GM12878 (cell line): Measurements from ENCODE around the gene RAB32. TPM values are rescaled to one million over a fixed set of nuclear protein-coding genes. Genes with fewer than 3 reads are reported as not detected.

Source experiments
- ATAC-seq: fragments of 200-7000 bp; cut with Tn5 transposase; 3 replicates; pipeline ENCODE4 v1.9.1; 2020; ENCODE audit warnings: mild to moderate bottlenecking, moderate library complexity
- BruUV-seq: library from RNA; stranded (reverse); fragments of 400-500 nt; replicated peaks from 2 replicates; lab custom pipeline; 2021; lab: Mats Ljungman, UMichigan
- CTCF ChIA-PET: fragments of 300-600 bp; sonication (Branson Sonifier 250); formaldehyde crosslinking; extraction: SDS; loops from one replicate; lab custom pipeline; 2021; ENCODE audit warnings: inconsistent platforms; lab: Yijun Ruan, JAX
- POLR2A ChIA-PET: fragments of 350-600 bp; formaldehyde crosslinking; extraction: SDS; loops from one replicate; lab custom pipeline; 2021; ENCODE audit warnings: inconsistent platforms; lab: Charles Lee
- RAD21 ChIA-PET: fragments of 300-600 bp; sonication (Branson Sonifier 250); formaldehyde crosslinking; loops from one replicate; lab custom pipeline; 2023; ENCODE audit warnings: antibody characterized with exemption; ENCODE audit not compliant: unreplicated experiment; lab: Charles Lee
- SMC1A ChIA-PET: fragments of 300-600 bp; sonication (Branson Sonifier 250); formaldehyde crosslinking; loops from one replicate; lab custom pipeline; 2023; ENCODE audit not compliant: unreplicated experiment, uncharacterized antibody; lab: Charles Lee
- DNase-seq: peaks from one replicate; pipeline ENCODE4 v3.0.0-alpha.2; 2011; ENCODE audit warnings: low read depth, low spot score
- FAIRE-seq: peaks from 3 replicates; lab custom pipeline; 2011; peaks lifted over from hg19 to GRCh38; lab: Jason Lieb, UNC
- H2AFZ ChIP-seq: 2 replicates; pipeline ENCODE4 v1.6.0; 2011; ENCODE audit warnings: low read depth, low read length, control low read depth; ENCODE audit not compliant: control insufficient read depth
- H3K27ac ChIP-seq: 2 replicates; pipeline ENCODE4 v1.5.1; 2011; ENCODE audit warnings: control low read depth; ENCODE audit not compliant: control insufficient read depth, insufficient read depth
- H3K27me3 ChIP-seq, 2 experiments: replicated peaks in 1 of 2; 2 replicates each; pipeline versions ENCODE4 v1.6.0 to v1.6.1; 2011; ENCODE audit warnings: low read length in 1 of 2; ENCODE audit not compliant: control insufficient read depth in 2 of 2, insufficient read depth in 2 of 2
- H3K36me3 ChIP-seq, 2 experiments: 2 replicates each; pipeline ENCODE4 v1.5.1; 2011; ENCODE audit warnings: low read length in 1 of 2; ENCODE audit not compliant: control insufficient read depth in 2 of 2, insufficient read depth in 2 of 2
- H3K4me1 ChIP-seq: 2 replicates; pipeline ENCODE4 v1.6.1; 2011; ENCODE audit warnings: mild to moderate bottlenecking, low read length, moderate library complexity, mixed read lengths; ENCODE audit not compliant: control insufficient read depth, insufficient read depth
- H3K4me2 ChIP-seq: 2 replicates; pipeline ENCODE4 v1.6.0; 2011; ENCODE audit warnings: control low read depth; ENCODE audit not compliant: control insufficient read depth, insufficient read depth
- H3K4me3 ChIP-seq: fragments of 200-600 bp; sonication (generic); 2 replicates; pipeline ENCODE4 v1.5.1; 2016
- H3K79me2 ChIP-seq: 2 replicates; pipeline ENCODE4 v1.6.0; 2011; ENCODE audit warnings: low read length; ENCODE audit not compliant: control insufficient read depth, insufficient read depth
- H3K9ac ChIP-seq: 2 replicates; pipeline ENCODE4 v1.8.0; 2011; ENCODE audit warnings: low read length, control low read depth, mixed read lengths; ENCODE audit not compliant: control insufficient read depth, insufficient read depth
- H3K9me3 ChIP-seq: replicated peaks from 3 replicates; pipeline ENCODE4 v1.5.1; 2011; ENCODE audit warnings: mild to moderate bottlenecking, low read length; ENCODE audit not compliant: control insufficient read depth, insufficient read depth
- H4K20me1 ChIP-seq: 2 replicates; pipeline ENCODE4 v1.6.0; 2011; ENCODE audit not compliant: control insufficient read depth, insufficient read depth
- CBX5 ChIP-seq: sonication (generic); IDR thresholded peaks from 2 replicates; pipeline ENCODE4 v1.6.1; 2016; ENCODE audit warnings: low read depth, moderate library complexity, mild to moderate bottlenecking, inconsistent platforms
- FOS ChIP-seq: IDR thresholded peaks from 3 replicates; pipeline ENCODE4 v1.6.1; 2011; ENCODE audit warnings: borderline replicate concordance; ENCODE audit not compliant: insufficient read length; ENCODE audit errors: extremely low read depth
- HDAC2 ChIP-seq: fragments of 200-600 bp; sonication (generic); IDR thresholded peaks from 2 replicates; pipeline ENCODE4 v1.6.1; 2017
- JUND ChIP-seq: IDR thresholded peaks from 2 replicates; pipeline ENCODE4 v1.6.1; 2012; ENCODE audit warnings: low read depth, mild to moderate bottlenecking, low read length, improper control_type of control experiment, moderate library complexity
- KDM1A ChIP-seq: fragments of 200-600 bp; sonication (generic); IDR thresholded peaks from 2 replicates; pipeline ENCODE4 v1.6.1; 2016; ENCODE audit warnings: borderline replicate concordance
- MLLT1 ChIP-seq: fragments of 450-650 bp; IDR thresholded peaks from 2 replicates; pipeline ENCODE4 v1.6.1; 2016; ENCODE audit warnings: mild to moderate bottlenecking
- NFXL1 ChIP-seq: fragments of 450-650 bp; IDR thresholded peaks from 2 replicates; pipeline ENCODE4 v1.6.1; 2017; ENCODE audit warnings: antibody characterized with exemption, mild to moderate bottlenecking, borderline replicate concordance
- NR2F1 ChIP-seq: fragments of 450-650 bp; conservative IDR thresholded peaks from 2 replicates; pipeline ENCODE4 v1.6.1; 2017; ENCODE audit warnings: mild to moderate bottlenecking
- SREBF1 ChIP-seq: IDR thresholded peaks from 2 replicates; pipeline ENCODE4 v1.6.1; 2012; ENCODE audit warnings: mild to moderate bottlenecking, low read length
- STAT1 ChIP-seq: fragments of 450-650 bp; conservative IDR thresholded peaks from 2 replicates; pipeline ENCODE4 v1.6.1; 2014; ENCODE audit warnings: antibody characterized with exemption, mild to moderate bottlenecking
- ZNF274 ChIP-seq: IDR thresholded peaks from one replicate; pipeline ENCODE4 v1.8.0; 2011; ENCODE audit not compliant: insufficient read length, insufficient read depth
- WGBS: methylation state at CpG from one replicate; pipeline ENCODE4 v1.1.6; 2016; ENCODE audit warnings: low lambda C conversion rate; ENCODE audit not compliant: insufficient replicate concordance, insufficient coverage; ENCODE audit errors: missing lambda C conversion rate; 5-methylcytosine and 5-hydroxymethylcytosine counted together
- in situ Hi-C: fragments of 300-500 bp; cut with MboI; formaldehyde crosslinking; loops from 9 replicates; pipeline ENCODE4 v1.14.3; 2018; ENCODE audit warnings: mixed read lengths
- intact Hi-C: fragments of 100-400 bp; cut with micrococcal nuclease; formaldehyde crosslinking; loops from one replicate; pipeline ENCODE4 v1.14.2; 2022; ENCODE audit not compliant: unreplicated experiment
- polyA plus RNA-seq, 11 experiments: library from polyadenylated mRNA; depleted of rRNA in 4 of 11; unstranded in 6 of 11; stranded (reverse) in 5 of 11; fragments of >200 nt; fragmentation: Nextera tagmentation in 4 of 11; fragmentation: Illumina TruSeq in 1 of 11; extraction: Ambion mirVana in 4 of 11; extraction: Trizol in 1 of 11; gene quantifications; 1 replicate in 1 of 11; 2 replicates in 10 of 11; pipeline versions ENCODE4 v1.2.1 to v1.2.3, GENCODE V29; 2011 to 2016; ENCODE audit warnings: inconsistent platforms in 2 of 11, missing spikeins in 2 of 11, low read depth in 1 of 11
- total RNA-seq, 4 experiments: library from RNA; depleted of rRNA in 3 of 4; stranded (reverse); fragments of >200 nt in 3 of 4; fragmentation: Illumina TruSeq in 1 of 4; extraction: Trizol in 1 of 4; gene quantifications; 2 replicates each; pipeline versions ENCODE4 v1.2.1 to v1.2.3, GENCODE V29; 2013 to 2021
- TF ChIP-seq, protein P1 (sequence below): fragments of 450-650 bp; conservative IDR thresholded peaks from 2 replicates; pipeline ENCODE4 v1.6.1; 2017; ENCODE audit warnings: mild to moderate bottlenecking, moderate library complexity

Gene RAB32
- total and polyA plus RNA-seq, 10 of the 15 experiments (the other 5 are each of a cell fraction or from before 2014, with no cell fraction given): 0.50 TPM; not detected in 9

GRCh38 chr6:146547889-146548288 is 4.3 kb downstream of the RAB32 start:
- in situ Hi-C loops (no loop called here), intact Hi-C loops (no loop called here)
- H3K36me3 ChIP-seq: no peaks in the 10 kb centered on the region
- FAIRE-seq (no peak), DNase-seq (no peak), ATAC-seq (no peak)
- H4K20me1 ChIP-seq: no peaks in the 10 kb centered on the region
- no peak overlapping the region for H3K4me2 ChIP-seq
- H3K27ac ChIP-seq: no peak overlapping the region
- BruUV-seq: no TSS peak
- no peaks in the 10 kb centered on the region; the same call in 2 of the 3 replicates for H3K9me3 ChIP-seq
- CTCF ChIA-PET: no interaction called here
- H3K9ac ChIP-seq: no peak overlapping the region
- RAD21 ChIA-PET: no interaction called here
- H3K4me1 ChIP-seq: no peaks in the 10 kb centered on the region
- no peak overlapping the region for H3K4me3 ChIP-seq
- POLR2A ChIA-PET: no interaction called here
- SMC1A ChIA-PET: no interaction called here
- no peak for TF ChIP-seq HDAC2
- no peak for TF ChIP-seq ZNF274
- TF ChIP-seq SREBF1: no peak
- TF ChIP-seq NR2F1: no peak
- TF ChIP-seq KDM1A: no peak
- no peak for TF ChIP-seq MLLT1
- no peak for TF ChIP-seq JUND
- TF ChIP-seq NFXL1: no peak
- TF ChIP-seq FOS: no peak
- TF ChIP-seq, protein P1, sequence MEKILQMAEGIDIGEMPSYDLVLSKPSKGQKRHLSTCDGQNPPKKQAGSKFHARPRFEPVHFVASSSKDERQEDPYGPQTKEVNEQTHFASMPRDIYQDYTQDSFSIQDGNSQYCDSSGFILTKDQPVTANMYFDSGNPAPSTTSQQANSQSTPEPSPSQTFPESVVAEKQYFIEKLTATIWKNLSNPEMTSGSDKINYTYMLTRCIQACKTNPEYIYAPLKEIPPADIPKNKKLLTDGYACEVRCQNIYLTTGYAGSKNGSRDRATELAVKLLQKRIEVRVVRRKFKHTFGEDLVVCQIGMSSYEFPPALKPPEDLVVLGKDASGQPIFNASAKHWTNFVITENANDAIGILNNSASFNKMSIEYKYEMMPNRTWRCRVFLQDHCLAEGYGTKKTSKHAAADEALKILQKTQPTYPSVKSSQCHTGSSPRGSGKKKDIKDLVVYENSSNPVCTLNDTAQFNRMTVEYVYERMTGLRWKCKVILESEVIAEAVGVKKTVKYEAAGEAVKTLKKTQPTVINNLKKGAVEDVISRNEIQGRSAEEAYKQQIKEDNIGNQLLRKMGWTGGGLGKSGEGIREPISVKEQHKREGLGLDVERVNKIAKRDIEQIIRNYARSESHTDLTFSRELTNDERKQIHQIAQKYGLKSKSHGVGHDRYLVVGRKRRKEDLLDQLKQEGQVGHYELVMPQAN: no peak
- no peak for TF ChIP-seq CBX5
- no peak for TF ChIP-seq STAT1
- peaks cover 0 to 2% of the 10 kb centered on the region in 2 experiments; a peak in 3 of 4 replicates for H3K27me3 ChIP-seq
- H3K79me2 ChIP-seq: no peaks in the 10 kb centered on the region
- no peak overlapping the region for H2AFZ ChIP-seq
- WGBS: 0% methylated on average over 2 of the region's 2 CpGs
